Measurements from ENCODE around the gene IER5L.
"Not testable (repeated sequence)": the region's sequence is repeated elsewhere in the genome, so short reads cannot be mapped to it uniquely, and the experiment has no call there.

The IER5L gene

GRCh38 chr9:129202613-129203555 lies 24.8 kb upstream of the IER5L start:
- DNase-seq = peak; percentile 77

- DNase-seq = no peak
These were observed 23.8 kb upstream of the IER5L start for GRCh38 chr9:129201866-129202265.

GRCh38 chr9:129201289-129201688 lies 23.2 kb upstream of the IER5L start:
- DNase-seq = no peak

- DNase-seq = no peak
These were observed 22.2 kb upstream of the IER5L start for GRCh38 chr9:129200255-129200654.

GRCh38 chr9:129199044-129199435 lies 21.0 kb upstream of the IER5L start:
- no peak for DNase-seq

GRCh38 chr9:129198319-129199043 lies 20.4 kb upstream of the IER5L start:
- DNase-seq = peak; percentile 89

GRCh38 chr9:129197978-129198318 lies 19.9 kb upstream of the IER5L start:
- no peak for DNase-seq

- DNase-seq = not testable (repeated sequence)
These were observed 19.0 kb upstream of the IER5L start for GRCh38 chr9:129197045-129197444.

- DNase-seq = no peak
These were observed 17.5 kb upstream of the IER5L start for GRCh38 chr9:129195606-129196005.

GRCh38 chr9:129194221-129194620 lies 16.2 kb upstream of the IER5L start:
- DNase-seq = no peak

GRCh38 chr9:129193655-129194054 lies 15.6 kb upstream of the IER5L start:
- DNase-seq = no peak

GRCh38 chr9:129191234-129191633 lies 13.2 kb upstream of the IER5L start:
- DNase-seq = no peak

- not testable (repeated sequence) for DNase-seq
These were observed 11.9 kb upstream of the IER5L start for GRCh38 chr9:129189971-129190370.

GRCh38 chr9:129187042-129187441 lies 9.0 kb upstream of the IER5L start:
- DNase-seq = no peak

- DNase-seq = no peak
These were observed 7.9 kb upstream of the IER5L start for GRCh38 chr9:129185991-129186390.

- DNase-seq = no peak
These were observed 7.3 kb upstream of the IER5L start for GRCh38 chr9:129185402-129185801.

- no peak for DNase-seq
These were observed 6.6 kb upstream of the IER5L start for GRCh38 chr9:129184596-129185122.

GRCh38 chr9:129184219-129184524 lies 6.1 kb upstream of the IER5L start:
- no peak for DNase-seq

GRCh38 chr9:129183495-129184218 lies 5.6 kb upstream of the IER5L start:
- DNase-seq = no peak

GRCh38 chr9:129182625-129183494 lies 4.8 kb upstream of the IER5L start:
- no peak for DNase-seq

GRCh38 chr9:129182122-129182521 lies 4.1 kb upstream of the IER5L start:
- no peak for DNase-seq

- DNase-seq = no peak
These were observed 3.2 kb upstream of the IER5L start for GRCh38 chr9:129181246-129181645.
